Stimulated activated CD4-positive, alpha-beta T cell treated with anti-CD3 and anti-CD28 coated beads, Interleukin-12 subunit alpha, Interleukin-12 subunit beta, amount 100 ng/mL, for 24 hours (primary cell): ENCODE measurements around the gene KCNK15.

ENCODE experiments used
- DNase-seq, 2 experiments: peaks; one replicate each; pipeline ENCODE4 v3.0.0-alpha.2; 2020; ENCODE audit warnings: low read depth in 2 of 2

Gene KCNK15

GRCh38 chr20:44788706-44789456, 43.2 kb downstream of the KCNK15 start:
- no peak for DNase-seq

- DNase-seq: no peak
These were observed 45.2 kb downstream of the KCNK15 start for GRCh38 chr20:44790638-44791393.

GRCh38 chr20:44792796-44793195, 47.1 kb downstream of the KCNK15 start:
- DNase-seq: no peak

DNA sequence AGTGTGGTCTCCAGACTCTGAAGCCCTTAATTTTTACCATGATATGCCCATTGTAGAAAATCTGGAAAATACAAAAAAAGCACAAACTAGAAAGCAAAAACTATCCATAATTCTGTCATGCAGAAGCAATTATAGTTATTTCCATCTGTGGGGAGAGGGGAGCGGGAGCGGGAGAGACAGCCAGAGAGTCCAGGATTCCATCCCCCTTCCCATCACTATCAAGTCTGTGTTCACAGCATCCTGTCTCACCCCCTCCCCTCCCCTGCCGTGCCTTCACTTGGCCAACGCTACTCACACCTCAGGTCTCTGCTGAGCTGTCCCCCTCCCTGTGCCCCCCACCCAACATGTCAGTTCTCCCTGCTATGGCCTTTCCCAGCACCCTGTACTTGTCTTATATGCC, 50.2 kb downstream of the KCNK15 start:
- DNase-seq: no peak

GRCh38 chr20:44796311-44796710, 50.6 kb downstream of the KCNK15 start:
- DNase-seq: no peak

- no peak for DNase-seq
These were observed 51.2 kb downstream of the KCNK15 start for GRCh38 chr20:44796758-44797457.

- no peak for DNase-seq
These were observed 54.0 kb downstream of the KCNK15 start for GRCh38 chr20:44799691-44800090.

DNA sequence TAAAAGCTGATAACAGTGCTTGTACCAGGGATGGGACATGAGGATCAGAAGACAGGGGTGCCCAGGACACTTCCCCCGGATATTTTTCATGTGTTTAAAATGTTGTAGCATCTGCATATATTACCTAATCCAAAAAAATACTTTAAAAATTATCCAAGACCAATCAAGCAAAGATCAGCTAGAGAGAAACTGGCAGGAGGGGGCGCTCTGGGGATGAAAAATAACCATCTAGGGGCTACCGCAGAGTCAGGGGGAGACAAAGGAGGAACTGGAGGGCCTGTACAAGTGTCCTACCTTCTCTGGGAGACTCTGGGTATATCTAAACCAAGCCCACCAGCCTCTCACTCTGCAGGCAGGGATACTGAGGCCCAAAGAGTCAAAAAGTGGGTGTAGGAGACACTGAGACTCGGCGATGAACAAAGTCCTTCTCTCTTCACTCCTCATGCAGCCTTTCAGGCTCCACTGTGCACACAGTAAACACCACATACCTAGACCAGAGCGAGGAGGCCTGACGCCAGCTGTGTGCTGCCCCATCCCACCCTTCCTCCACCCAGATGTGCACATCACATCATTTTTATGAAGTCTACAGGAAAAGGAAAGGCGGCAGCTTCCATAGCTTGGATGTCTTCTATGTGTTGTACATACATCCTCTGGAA, 54.9 kb downstream of the KCNK15 start:
- no peak for DNase-seq
